Spleen (tissue), 11 donors: ENCODE measurements around the gene PHEX. TPM values are rescaled to one million over a fixed set of nuclear protein-coding genes. Genes with fewer than 3 reads are reported as not detected.

Experiments
- DNase-seq: peaks from one replicate; pipeline ENCODE4 v3.0.0-alpha.2; 2020
- H3K27ac ChIP-seq, 8 donors: fragments of 200-600 bp; sonication (generic) in 7 of 8; 1 replicate in 4 of 8; 2 replicates in 4 of 8; pipeline versions ENCODE4 v1.5.0 to v1.8.0; 2016 to 2021; ENCODE audit warnings: inconsistent platforms in 4 of 8, mild to moderate bottlenecking in 4 of 8, moderate library complexity in 1 of 8
- H3K27me3 ChIP-seq, 7 donors: fragments of 200-600 bp; sonication (generic) in 6 of 7; replicated peaks in 1 of 7; 1 replicate in 4 of 7; 2 replicates in 3 of 7; pipeline versions ENCODE4 v1.5.0 to v1.8.0; 2016 to 2021; ENCODE audit warnings: inconsistent platforms in 3 of 7, mild to moderate bottlenecking in 1 of 7
- H3K36me3 ChIP-seq, 6 donors: fragments of 200-600 bp; sonication (generic) in 5 of 6; 1 replicate in 4 of 6; 2 replicates in 2 of 6; pipeline versions ENCODE4 v1.5.0 to v1.8.0; 2016 to 2021; ENCODE audit warnings: inconsistent platforms in 2 of 6
- H3K4me1 ChIP-seq, 6 donors: fragments of 200-600 bp; sonication (generic) in 5 of 6; 1 replicate in 3 of 6; 2 replicates in 3 of 6; pipeline versions ENCODE4 v1.5.0 to v1.8.0; 2016 to 2021; ENCODE audit warnings: inconsistent platforms in 3 of 6
- H3K4me3 ChIP-seq, 8 donors: fragments of 200-600 bp; sonication (generic) in 7 of 8; 1 replicate in 4 of 8; 2 replicates in 4 of 8; pipeline versions ENCODE4 v1.5.0 to v1.8.0; 2016 to 2021; ENCODE audit warnings: inconsistent platforms in 4 of 8, mild to moderate bottlenecking in 4 of 8, moderate library complexity in 2 of 8
- H3K9me3 ChIP-seq, 8 donors: fragments of 200-600 bp; sonication (generic) in 7 of 8; 1 replicate in 4 of 8; 2 replicates in 4 of 8; pipeline versions ENCODE4 v1.5.0 to v1.8.0; 2016 to 2021; ENCODE audit warnings: inconsistent platforms in 4 of 8
- POLR2A ChIP-seq, 3 donors: fragments of 450-650 bp; IDR thresholded peaks; one replicate each; pipeline ENCODE4 v1.5.1; 2017; ENCODE audit warnings: antibody characterized with exemption in 3 of 3, mild to moderate bottlenecking in 1 of 3
- POLR2AphosphoS5 ChIP-seq, 3 donors: sonication (generic); formaldehyde crosslinking; IDR thresholded peaks; one replicate each; pipeline ENCODE4 v1.5.1; 2017; ENCODE audit warnings: antibody characterized with exemption in 3 of 3
- WGBS, 5 donors: extraction: QIAGEN DNeasy Blood & Tissue Kit in 3 of 5; methylation state at CpG; one replicate each; pipeline versions ENCODE4 v1.1.5 to v1.1.7; 2013 to 2018; 5-methylcytosine and 5-hydroxymethylcytosine counted together
- intact Hi-C: fragments of 100-400 bp; cut with DNase I; formaldehyde crosslinking; loops from one replicate; pipeline ENCODE4 v1.15.0; 2023; ENCODE audit warnings: low total_unique reads
- polyA plus RNA-seq, 3 donors: library from polyadenylated mRNA; stranded (reverse); fragments of 200-250 nt; gene quantifications; one replicate each; pipeline ENCODE4 v1.2.1, GENCODE V29; 2013
- total RNA-seq, 7 donors: library from RNA; depleted of rRNA in 3 of 7; stranded (reverse); fragments of >200 nt in 3 of 7; fragmentation: NEBNext Ultra II Directional in 4 of 7; extraction: Animal tissue kit (Norgen Biotek cat#: 25700) in 4 of 7; gene quantifications; one replicate each; pipeline versions ENCODE4 v1.1.0 to v1.2.1, GENCODE V29; 2016 to 2021
- TF ChIP-seq, protein P1 (sequence below), 11 experiments: fragments of 200-600 bp in 7 of 11; fragments of 450-650 bp in 4 of 11; sonication (generic) in 4 of 11; IDR thresholded peaks in 8 of 11; conservative IDR thresholded peaks in 3 of 11; 1 replicate in 7 of 11; 2 replicates in 4 of 11; pipeline versions ENCODE4 v1.4.0 to v1.8.0; 2016 to 2021; ENCODE audit warnings: antibody characterized with exemption in 11 of 11, inconsistent platforms in 4 of 11, mild to moderate bottlenecking in 1 of 11
- donor health status: healthy with polysubstance abuse.
- donor health status: DM: no; HTN: no; CAD: no; lungs with moderate emphysema.
- donor health status: DM: no; HTN: no; CAD: no.
- donor health status: Bipolar disorder and iron deficiency.
- donor health status: healthy.
- donor health status: DM: no; HTN: no; CAD: no.
- donor health status: DM: yes; HTN: yes; CAD: no.

Gene PHEX
- total and polyA plus RNA-seq, 10 donors: 0.13 to 1.5 (median 0.54) TPM

DNA sequence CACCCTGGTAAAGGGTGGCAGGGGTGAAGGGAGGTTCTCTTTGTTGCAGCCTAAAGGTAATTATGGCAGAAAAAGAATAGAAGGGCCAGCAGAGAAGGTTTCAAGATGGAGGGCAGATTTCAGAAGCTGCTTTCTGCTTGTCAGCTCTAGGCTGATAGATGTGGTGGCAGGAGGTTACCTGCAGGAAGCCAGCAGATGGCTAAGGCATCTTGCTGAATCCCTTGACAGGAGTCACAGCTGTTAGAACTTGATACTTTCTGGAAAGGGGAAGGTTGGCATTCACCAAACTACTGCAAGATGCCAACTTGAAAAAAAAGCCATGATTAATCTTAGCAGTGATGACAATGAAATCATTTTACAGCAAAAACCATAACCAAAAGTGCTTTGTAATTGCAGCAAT is 171.1 kb downstream of the PHEX start:
- H3K4me3 ChIP-seq: no peak overlapping the region
- no peak overlapping the region for H3K27ac ChIP-seq
- H3K4me1 ChIP-seq: no peaks in the 10 kb centered on the region
- no peaks in the 10 kb centered on the region for H3K36me3 ChIP-seq
- intact Hi-C loops: no loop called here
- TF ChIP-seq, protein P1, sequence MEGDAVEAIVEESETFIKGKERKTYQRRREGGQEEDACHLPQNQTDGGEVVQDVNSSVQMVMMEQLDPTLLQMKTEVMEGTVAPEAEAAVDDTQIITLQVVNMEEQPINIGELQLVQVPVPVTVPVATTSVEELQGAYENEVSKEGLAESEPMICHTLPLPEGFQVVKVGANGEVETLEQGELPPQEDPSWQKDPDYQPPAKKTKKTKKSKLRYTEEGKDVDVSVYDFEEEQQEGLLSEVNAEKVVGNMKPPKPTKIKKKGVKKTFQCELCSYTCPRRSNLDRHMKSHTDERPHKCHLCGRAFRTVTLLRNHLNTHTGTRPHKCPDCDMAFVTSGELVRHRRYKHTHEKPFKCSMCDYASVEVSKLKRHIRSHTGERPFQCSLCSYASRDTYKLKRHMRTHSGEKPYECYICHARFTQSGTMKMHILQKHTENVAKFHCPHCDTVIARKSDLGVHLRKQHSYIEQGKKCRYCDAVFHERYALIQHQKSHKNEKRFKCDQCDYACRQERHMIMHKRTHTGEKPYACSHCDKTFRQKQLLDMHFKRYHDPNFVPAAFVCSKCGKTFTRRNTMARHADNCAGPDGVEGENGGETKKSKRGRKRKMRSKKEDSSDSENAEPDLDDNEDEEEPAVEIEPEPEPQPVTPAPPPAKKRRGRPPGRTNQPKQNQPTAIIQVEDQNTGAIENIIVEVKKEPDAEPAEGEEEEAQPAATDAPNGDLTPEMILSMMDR (IDR thresholded peaks at IDR 0.05 in 8 of 11, conservative IDR thresholded peaks at IDR 0.05 in 3 of 11): no peak
- TF ChIP-seq POLR2AphosphoS5 (IDR thresholded peaks at IDR 0.05) (no peak), POLR2A (IDR thresholded peaks at IDR 0.05) (no peak)
- no peaks in the 10 kb centered on the region for H3K9me3 ChIP-seq
- no peak for DNase-seq
- H3K27me3 ChIP-seq: no peaks in the 10 kb centered on the region

DNA sequence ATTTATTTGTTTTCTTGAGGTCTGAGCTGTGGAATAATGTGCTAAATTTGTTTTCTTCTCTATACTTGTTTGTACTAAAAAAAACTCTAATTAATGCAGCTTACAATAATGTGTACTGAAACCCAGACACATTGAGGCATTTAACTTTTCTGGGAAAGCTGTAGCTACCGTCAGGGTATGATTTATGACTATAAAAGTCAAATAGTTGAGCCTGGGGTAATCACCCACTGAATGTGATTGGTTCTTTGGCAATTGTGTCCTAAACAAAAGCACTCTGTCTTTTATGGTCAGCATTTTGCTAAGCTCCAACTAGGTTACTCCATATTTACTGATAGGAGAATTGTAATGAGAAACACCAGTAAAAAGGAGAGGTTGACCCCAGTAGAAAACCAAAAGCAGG is 174.7 kb downstream of the PHEX start:
- Histone ChIP-seq H3K36me3 (no peaks in the 10 kb centered on the region), H3K27ac (no peak overlapping the region), H3K4me3 (no peak overlapping the region), H3K9me3 (peaks cover 0 to 5% (median 0%) of the 10 kb centered on the region in 8 donors), H3K4me1 (no peaks in the 10 kb centered on the region), H3K27me3 (no peaks in the 10 kb centered on the region)
- WGBS, 5 donors: 35 to 88% (median 61%) methylated on average over 1 of the region's 1 CpG
- DNase-seq: no peak
- TF ChIP-seq POLR2AphosphoS5 (IDR thresholded peaks at IDR 0.05): no peak
- no peak for TF ChIP-seq POLR2A (IDR thresholded peaks at IDR 0.05)
- intact Hi-C loops: no loop called here

DNA sequence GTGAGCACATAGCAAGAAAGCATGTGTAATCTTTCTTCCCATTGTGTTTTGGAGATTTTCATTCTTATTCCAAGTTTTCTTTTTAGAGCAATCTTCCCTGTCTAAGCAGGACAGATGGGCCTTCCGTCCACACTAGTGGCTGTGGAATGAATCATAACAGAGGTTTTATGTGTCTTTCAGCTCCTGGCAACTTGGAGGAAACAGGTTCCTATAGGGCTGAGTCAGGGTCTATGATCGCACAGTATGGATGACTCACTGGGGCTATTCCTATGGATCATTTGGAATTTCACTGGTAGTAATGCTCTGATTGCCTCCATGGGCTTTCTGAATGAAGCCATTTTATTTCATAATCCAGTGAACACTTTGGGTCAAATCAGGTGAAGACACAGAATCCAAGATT is 188.8 kb downstream of the PHEX start:
- no peaks in the 10 kb centered on the region for H3K9me3 ChIP-seq
- TF ChIP-seq, protein P1 (IDR thresholded peaks at IDR 0.05 in 8 of 11, conservative IDR thresholded peaks at IDR 0.05 in 3 of 11): no peak
- TF ChIP-seq POLR2AphosphoS5 (IDR thresholded peaks at IDR 0.05): no peak
- no peak for TF ChIP-seq POLR2A (IDR thresholded peaks at IDR 0.05)
- no peaks in the 10 kb centered on the region for H3K27me3 ChIP-seq
- no peak overlapping the region for H3K27ac ChIP-seq
- 83 to 91% (median 87%) methylated on average over 2 of the region's 2 CpGs for WGBS, 5 donors
- no peaks in the 10 kb centered on the region for H3K36me3 ChIP-seq
- DNase-seq: no peak
- H3K4me1 ChIP-seq: no peaks in the 10 kb centered on the region
- no peak overlapping the region for H3K4me3 ChIP-seq
- intact Hi-C loops: no loop called here

DNA sequence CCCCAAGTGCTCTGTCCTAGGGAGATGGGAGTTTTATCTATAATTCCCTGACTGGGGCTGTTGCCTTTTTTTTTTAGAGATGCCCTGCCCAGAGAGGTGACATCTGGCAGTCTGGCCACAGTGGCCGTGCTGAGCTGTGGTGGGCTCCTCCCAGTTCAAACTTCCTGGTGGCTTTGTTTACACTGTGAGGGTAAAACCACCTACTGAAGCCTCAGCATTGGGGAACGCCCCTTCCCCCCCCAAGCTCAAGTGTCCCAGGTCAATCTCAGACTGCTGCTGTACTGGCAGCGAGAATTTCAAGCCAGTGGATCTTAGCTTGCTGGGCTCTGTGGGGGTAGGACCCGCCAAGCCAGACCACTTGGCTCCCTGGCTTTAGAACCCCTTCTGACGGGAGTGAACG is 202.3 kb downstream of the PHEX start:
- H3K4me3 ChIP-seq: no peak overlapping the region
- intact Hi-C loops: no loop called here
- no peak for DNase-seq
- TF ChIP-seq POLR2AphosphoS5 (IDR thresholded peaks at IDR 0.05) (no peak), POLR2A (IDR thresholded peaks at IDR 0.05) (no peak)
- TF ChIP-seq, protein P1 (IDR thresholded peaks at IDR 0.05 in 8 of 11, conservative IDR thresholded peaks at IDR 0.05 in 3 of 11): no peak
- no peak overlapping the region for H3K27ac ChIP-seq
- H3K4me1 ChIP-seq: no peaks in the 10 kb centered on the region
- no peaks in the 10 kb centered on the region for H3K9me3 ChIP-seq
- 60 to 80% (median 77%) methylated on average over 2 to 6 of the region's 6 CpGs for WGBS, 5 donors
- no peaks in the 10 kb centered on the region for H3K36me3 ChIP-seq
- peaks cover 0 to 4% (median 0%) of the 10 kb centered on the region in 7 donors for H3K27me3 ChIP-seq

DNA sequence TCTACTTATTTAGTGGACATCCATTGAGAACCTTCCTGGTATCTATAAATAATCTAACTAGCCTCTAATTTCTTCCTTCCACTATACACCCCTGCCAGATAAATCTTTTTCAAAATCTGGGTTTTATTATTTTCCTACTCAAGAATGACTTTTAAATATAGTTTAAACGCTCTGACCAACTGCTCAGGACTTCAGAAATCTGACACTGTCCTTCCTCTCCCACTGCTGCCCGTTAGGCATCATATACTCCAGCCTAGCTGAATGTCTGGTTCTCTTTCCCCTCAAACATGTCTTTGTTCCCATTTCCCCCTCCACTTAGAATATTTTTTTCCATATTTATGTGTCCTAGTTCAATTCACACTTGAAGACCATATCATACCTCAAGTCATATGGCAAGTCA is 205.4 kb downstream of the PHEX start:
- TF ChIP-seq, protein P1 (IDR thresholded peaks at IDR 0.05 in 8 of 11, conservative IDR thresholded peaks at IDR 0.05 in 3 of 11): no peak
- TF ChIP-seq POLR2AphosphoS5 (IDR thresholded peaks at IDR 0.05) (no peak), POLR2A (IDR thresholded peaks at IDR 0.05) (no peak)

More for the DNA sequence above, 205.4 kb downstream of the PHEX start:
- Histone ChIP-seq H3K4me3 (no peak overlapping the region), H3K4me1 (no peaks in the 10 kb centered on the region), H3K36me3 (no peaks in the 10 kb centered on the region), H3K9me3 (no peaks in the 10 kb centered on the region), H3K27ac (no peak overlapping the region), H3K27me3 (peaks cover 0 to 4% (median 0%) of the 10 kb centered on the region in 7 donors)
- WGBS, 5 donors: 46 to 75% (median 70%) methylated on average over 2 of the region's 2 CpGs
- DNase-seq: no peak
- intact Hi-C loops: no loop called here
